B cell (primary cell): Measurements from ENCODE around the gene FLT3LG. TPM values are rescaled to one million over a fixed set of nuclear protein-coding genes. Genes with fewer than 3 reads are reported as not detected.

Experiments
- ATAC-seq: fragments of 200-7000 bp; cut with Tn5 transposase; one replicate; pipeline ENCODE4 v1.10.0; 2021; ENCODE audit warnings: low read depth, mild to moderate bottlenecking, moderate number of reproducible peaks, moderate library complexity
- CTCF ChIA-PET: fragments of 350-600 bp; sonication (Branson Sonifier 250); formaldehyde crosslinking; loops from one replicate; lab custom pipeline; 2021; ENCODE audit warnings: antibody characterized with exemption, inconsistent platforms; lab: Charles Lee
- POLR2A ChIA-PET: fragments of 350-600 bp; sonication (Branson Sonifier 250); formaldehyde crosslinking; loops from one replicate; lab custom pipeline; 2021; ENCODE audit warnings: antibody characterized with exemption; lab: Charles Lee
- DNase-seq: peaks from one replicate; pipeline ENCODE4 v3.0.0; 2013
- H2AFZ ChIP-seq: 2 replicates; pipeline ENCODE4 v1.6.1; 2012; ENCODE audit warnings: mild to moderate bottlenecking, low read depth, low read length; ENCODE audit not compliant: insufficient read depth, poor library complexity, severe bottlenecking
- H3K27ac ChIP-seq, 2 donors: 1 replicate in 1 of 2; 2 replicates in 1 of 2; pipeline ENCODE4 v1.5.1; 2012 to 2013; ENCODE audit warnings: low read length in 2 of 2, mild to moderate bottlenecking in 2 of 2, moderate library complexity in 1 of 2
- H3K27me3 ChIP-seq, 4 experiments: fragments of 200-600 bp in 1 of 4; sonication (generic) in 1 of 4; replicated peaks in 1 of 4; 1 replicate in 2 of 4; 2 replicates in 2 of 4; pipeline versions ENCODE4 v1.6.1 to v1.7.0; 2013 to 2016; ENCODE audit warnings: low read length in 3 of 4, mild to moderate bottlenecking in 2 of 4, mixed read lengths in 1 of 4, moderate library complexity in 1 of 4; ENCODE audit not compliant: insufficient read depth in 4 of 4, control insufficient read depth in 3 of 4; ENCODE audit errors: control extremely low read depth in 1 of 4
- H3K36me3 ChIP-seq, 2 experiments: replicated peaks in 1 of 2; 1 replicate in 1 of 2; 2 replicates in 1 of 2; pipeline versions ENCODE4 v1.6.1 to v1.7.1; 2013; ENCODE audit warnings: low read length in 1 of 2; ENCODE audit not compliant: insufficient read depth in 2 of 2, control insufficient read depth in 1 of 2; ENCODE audit errors: control extremely low read depth in 1 of 2, extremely low read depth in 1 of 2
- H3K4me1 ChIP-seq, 2 donors: fragments of 200-600 bp in 1 of 2; sonication (generic) in 1 of 2; 1 replicate in 1 of 2; 2 replicates in 1 of 2; pipeline versions ENCODE4 v1.5.1 to v1.6.1; 2013 to 2017; ENCODE audit warnings: low read length in 2 of 2; ENCODE audit not compliant: control insufficient read depth in 2 of 2, insufficient read depth in 2 of 2
- H3K4me2 ChIP-seq: replicated peaks from 2 replicates; pipeline ENCODE3; 2012; ENCODE audit warnings: mild to moderate bottlenecking, low read depth, low read length; ENCODE audit not compliant: poor library complexity, severe bottlenecking
- H3K4me3 ChIP-seq, 5 experiments: fragments of 200-600 bp in 1 of 5; sonication (generic) in 1 of 5; 1 replicate in 3 of 5; 2 replicates in 2 of 5; pipeline versions ENCODE4 v1.5.1 to v1.7.0; 2011 to 2016; ENCODE audit warnings: low read length in 4 of 5, mild to moderate bottlenecking in 4 of 5, low read depth in 2 of 5, control low read depth in 1 of 5, moderate library complexity in 1 of 5; ENCODE audit not compliant: insufficient read depth in 1 of 5; ENCODE audit errors: control extremely low read depth in 1 of 5, extremely low read depth in 1 of 5
- H3K79me2 ChIP-seq: fragments of 200-600 bp; sonication (generic); one replicate; pipeline ENCODE4 v1.6.0; 2016; ENCODE audit warnings: low read length; ENCODE audit not compliant: control insufficient read depth, insufficient read depth
- H3K9ac ChIP-seq: fragments of 200-600 bp; sonication (generic); 2 replicates; pipeline ENCODE4 v1.6.1; 2017; ENCODE audit warnings: mild to moderate bottlenecking, low read length, moderate library complexity
- H3K9me3 ChIP-seq, 3 donors: one replicate each; pipeline versions ENCODE4 v1.6.1 to v1.7.1; 2013; ENCODE audit warnings: low read length in 2 of 3; ENCODE audit not compliant: control insufficient read depth in 2 of 3, insufficient read depth in 1 of 3; ENCODE audit errors: control extremely low read depth in 1 of 3
- H4K20me1 ChIP-seq: 2 replicates; pipeline ENCODE4 v1.6.0; 2012; ENCODE audit warnings: mild to moderate bottlenecking, low read length; ENCODE audit not compliant: insufficient read depth, control insufficient read depth, poor library complexity, severe bottlenecking
- H3K27ac Mint-ChIP-seq: one replicate; pipeline ENCODE4 v1.8.0; 2021; ENCODE audit warnings: mixed read lengths
- H3K27me3 Mint-ChIP-seq: one replicate; pipeline ENCODE4 v1.8.0; 2021; ENCODE audit warnings: mixed read lengths
- H3K4me1 Mint-ChIP-seq: one replicate; pipeline ENCODE4 v1.8.0; 2021; ENCODE audit warnings: mixed read lengths
- H3K4me3 Mint-ChIP-seq: one replicate; pipeline ENCODE4 v1.8.0; 2021; ENCODE audit warnings: mixed read lengths
- H3K9me3 Mint-ChIP-seq: one replicate; pipeline ENCODE4 v1.8.0; 2022; ENCODE audit warnings: mixed read lengths; ENCODE audit not compliant: insufficient read depth
- EZH2 ChIP-seq: IDR thresholded peaks from 2 replicates; pipeline ENCODE4 v1.6.1; 2012; ENCODE audit warnings: borderline replicate concordance, low read depth, mild to moderate bottlenecking, moderate library complexity, low read length; ENCODE audit not compliant: insufficient read depth, poor library complexity, severe bottlenecking
- WGBS: methylation state at CpG from one replicate; pipeline ENCODE4 v1.1.5; 2013; ENCODE audit warnings: missing lambda C conversion rate; ENCODE audit not compliant: insufficient coverage; 5-methylcytosine and 5-hydroxymethylcytosine counted together
- intact Hi-C: fragments of 100-400 bp; cut with micrococcal nuclease; formaldehyde crosslinking; loops from one replicate; pipeline ENCODE4 v1.10.0; 2022
- polyA plus RNA-seq: library from polyadenylated mRNA; depleted of rRNA; stranded (reverse); fragments of >200 nt; gene quantifications from 2 replicates; pipeline ENCODE4 v1.2.3, GENCODE V29; 2012
- total RNA-seq, 2 donors: library from RNA; stranded (reverse); fragments of 120-200 nt in 1 of 2; gene quantifications; 1 replicate in 1 of 2; 2 replicates in 1 of 2; pipeline versions ENCODE4 v1.2.3 to v1.2.4, GENCODE V29; 2013 to 2022
- TF ChIP-seq, protein P1 (sequence below): fragments of 200-600 bp; IDR thresholded peaks from one replicate; pipeline ENCODE4 v1.8.0; 2022; ENCODE audit warnings: antibody characterized with exemption, mild to moderate bottlenecking

The FLT3LG gene
- total and polyA plus RNA-seq, 2 donors (not counting 1 experiment from before 2014, with no cell fraction given) = 31.0 to 49.8 TPM

DNA sequence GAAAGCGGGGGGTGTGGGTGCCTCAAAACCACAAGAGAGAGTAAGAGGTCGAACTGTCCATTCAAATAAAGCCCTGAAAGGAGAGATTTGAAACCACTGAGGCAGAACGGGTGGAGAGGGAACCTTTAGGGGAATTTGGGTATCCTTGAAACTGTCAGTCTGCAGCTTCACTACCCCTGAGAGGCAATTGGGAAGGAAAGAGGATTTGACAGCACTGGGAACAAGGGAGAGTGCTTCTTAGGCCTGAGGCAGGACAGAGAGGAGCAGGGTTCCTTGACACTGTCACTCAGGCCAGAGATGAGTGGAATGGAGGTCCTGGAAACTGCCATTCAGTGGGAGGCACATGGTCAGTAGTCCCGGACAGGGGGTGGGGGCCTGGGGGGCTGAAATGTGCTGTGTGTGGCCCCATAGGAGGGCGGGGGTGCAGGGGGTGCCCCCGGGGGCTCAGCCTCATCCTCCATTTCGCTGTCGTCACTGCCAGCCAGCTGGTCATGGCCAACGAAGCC, 43.8 kb upstream of the FLT3LG start:
- ATAC-seq = no peak
- peaks cover 0 to 100% (median 68%) of the 10 kb centered on the region in 4 experiments for H3K27me3 ChIP-seq
- no peak overlapping the region for H3K4me3 ChIP-seq
- H3K27me3 Mint-ChIP-seq = peaks cover 74% of the 10 kb centered on the region
- no peak overlapping the region for H3K27ac ChIP-seq
- POLR2A ChIA-PET = no interaction called here
- no peaks in the 10 kb centered on the region for H3K79me2 ChIP-seq
- intact Hi-C loops = no loop called here
- no peak overlapping the region for H3K9ac ChIP-seq
- no peaks in the 10 kb centered on the region for H4K20me1 ChIP-seq
- peaks cover 59 to 63% of the 10 kb centered on the region in 2 donors for H3K4me1 ChIP-seq
- H3K9me3 ChIP-seq = peaks cover 0 to 67% (median 4%) of the 10 kb centered on the region in 3 donors
- WGBS = 51% methylated on average over 7 of the region's 9 CpGs
- no peak for DNase-seq
- no peak overlapping the region for H3K4me3 Mint-ChIP-seq
- TF ChIP-seq EZH2 = no peak
- TF ChIP-seq, protein P1, sequence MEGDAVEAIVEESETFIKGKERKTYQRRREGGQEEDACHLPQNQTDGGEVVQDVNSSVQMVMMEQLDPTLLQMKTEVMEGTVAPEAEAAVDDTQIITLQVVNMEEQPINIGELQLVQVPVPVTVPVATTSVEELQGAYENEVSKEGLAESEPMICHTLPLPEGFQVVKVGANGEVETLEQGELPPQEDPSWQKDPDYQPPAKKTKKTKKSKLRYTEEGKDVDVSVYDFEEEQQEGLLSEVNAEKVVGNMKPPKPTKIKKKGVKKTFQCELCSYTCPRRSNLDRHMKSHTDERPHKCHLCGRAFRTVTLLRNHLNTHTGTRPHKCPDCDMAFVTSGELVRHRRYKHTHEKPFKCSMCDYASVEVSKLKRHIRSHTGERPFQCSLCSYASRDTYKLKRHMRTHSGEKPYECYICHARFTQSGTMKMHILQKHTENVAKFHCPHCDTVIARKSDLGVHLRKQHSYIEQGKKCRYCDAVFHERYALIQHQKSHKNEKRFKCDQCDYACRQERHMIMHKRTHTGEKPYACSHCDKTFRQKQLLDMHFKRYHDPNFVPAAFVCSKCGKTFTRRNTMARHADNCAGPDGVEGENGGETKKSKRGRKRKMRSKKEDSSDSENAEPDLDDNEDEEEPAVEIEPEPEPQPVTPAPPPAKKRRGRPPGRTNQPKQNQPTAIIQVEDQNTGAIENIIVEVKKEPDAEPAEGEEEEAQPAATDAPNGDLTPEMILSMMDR = no peak
- no peaks in the 10 kb centered on the region for H3K36me3 ChIP-seq
- H2AFZ ChIP-seq = no peak overlapping the region
- no peak overlapping the region for H3K4me2 ChIP-seq
- H3K9me3 Mint-ChIP-seq = no peaks in the 10 kb centered on the region
- no peak overlapping the region for H3K27ac Mint-ChIP-seq
- H3K4me1 Mint-ChIP-seq = peaks cover 55% of the 10 kb centered on the region
- CTCF ChIA-PET = interaction anchor here (0.6 to 2.2 kb wide), 6 partner anchors 10 to 67 kb away, joined by 3 to 9 read pairs (median 4); no protein-coding TSS in a partner anchor

DNA sequence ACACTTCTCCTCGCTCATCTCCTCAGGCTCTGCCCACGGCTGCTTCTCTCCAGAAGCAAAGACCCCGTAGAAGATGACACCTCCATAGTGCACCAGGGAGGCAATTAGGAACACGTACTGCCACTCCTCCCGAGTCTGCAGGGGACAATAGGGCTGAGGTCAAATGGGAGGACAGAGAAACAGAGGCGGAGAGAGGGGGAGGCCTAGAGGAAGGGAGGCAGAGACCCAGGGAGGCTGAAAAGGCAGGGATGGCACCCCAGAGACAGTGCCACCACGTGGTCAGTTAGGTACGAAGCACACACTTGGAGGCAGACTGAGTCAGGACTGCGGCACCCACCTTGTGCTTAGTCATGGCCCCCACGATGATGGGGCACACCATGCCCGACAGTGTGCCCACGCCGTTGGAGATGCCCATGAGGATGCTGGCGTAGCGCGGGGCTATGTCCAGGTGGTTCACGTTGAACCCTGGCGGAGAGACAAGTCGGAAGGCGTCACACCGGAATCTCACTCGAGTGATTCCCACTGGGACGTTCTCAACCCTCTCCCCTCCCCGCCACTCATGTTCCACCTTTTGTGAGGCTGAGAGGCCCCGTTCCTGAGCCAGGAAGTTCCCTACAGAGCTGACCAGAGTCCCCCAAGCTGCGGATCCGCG, 43.2 kb upstream of the FLT3LG start:
- Histone ChIP-seq H3K4me3 (no peak overlapping the region), H3K9me3 (peaks cover 0 to 71% (median 4%) of the 10 kb centered on the region in 3 donors), H3K4me2 (no peak overlapping the region), H3K9ac (no peak overlapping the region), H2AFZ (no peak overlapping the region), H3K27me3 (peaks cover 0 to 100% (median 67%) of the 10 kb centered on the region in 4 experiments), H3K79me2 (no peaks in the 10 kb centered on the region), H3K27ac (no peak overlapping the region), H3K36me3 (no peaks in the 10 kb centered on the region), H3K4me1 (peaks cover 57 to 59% of the 10 kb centered on the region in 2 donors), H4K20me1 (no peaks in the 10 kb centered on the region)
- TF ChIP-seq, protein P1 = peak; percentile 37
- no peak for TF ChIP-seq EZH2
- POLR2A ChIA-PET = no interaction called here
- peaks cover 73% of the 10 kb centered on the region for H3K27me3 Mint-ChIP-seq
- CTCF ChIA-PET = interaction anchor here (0.6 to 1.8 kb wide), 8 partner anchors 10 to 209 kb away, joined by 3 to 9 read pairs (median 4); no protein-coding TSS in a partner anchor
- H3K27ac Mint-ChIP-seq = peak overlapping the region; percentile 0
- no peaks in the 10 kb centered on the region for H3K9me3 Mint-ChIP-seq
- intact Hi-C loops = no loop called here
- peaks cover 53% of the 10 kb centered on the region for H3K4me1 Mint-ChIP-seq
- DNase-seq = peak; percentile 54
- H3K4me3 Mint-ChIP-seq = no peak overlapping the region
- WGBS = 65% methylated on average over 28 of the region's 28 CpGs
- no peak for ATAC-seq
